GM19238 (cell line): Measurements from ENCODE around the gene CXorf58.

ENCODE experiments used
- DNase-seq: peaks from one replicate; pipeline ENCODE4 v3.0.0; 2011; ENCODE audit warnings: low spot score; ENCODE audit not compliant: insufficient read length

CXorf58 gene

DNA sequence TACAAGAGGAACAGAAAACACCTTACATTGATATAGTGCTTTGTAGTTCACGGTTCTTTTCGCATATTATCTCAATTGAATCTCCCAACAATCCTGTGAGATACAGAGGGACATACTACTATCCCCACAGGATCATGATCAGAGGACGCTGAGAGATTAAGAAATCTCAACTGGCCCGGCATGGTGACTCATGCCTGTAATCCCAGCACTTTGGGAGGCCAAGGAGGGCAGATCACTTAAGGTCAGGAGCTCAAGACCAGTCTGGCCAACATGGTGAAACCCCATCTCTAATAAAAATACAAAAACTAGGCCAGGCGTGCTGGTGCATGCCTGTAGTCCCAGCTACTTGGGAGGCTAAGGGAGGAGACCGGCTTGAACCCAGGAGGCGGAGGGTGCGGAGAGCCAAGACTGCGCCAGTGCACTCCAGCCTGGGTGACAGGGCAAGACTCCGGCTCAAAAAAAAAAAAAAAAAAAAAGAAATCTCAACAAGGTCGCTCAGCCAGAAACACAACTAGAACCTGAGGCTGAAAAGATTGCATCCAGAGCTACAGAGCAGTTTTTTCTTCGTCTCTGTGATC is 7.5 kb upstream of the CXorf58 start:
- no peak for DNase-seq

GRCh38 chrX:23901060-23901459 is 6.7 kb upstream of the CXorf58 start:
- DNase-seq: no peak

GRCh38 chrX:23901805-23902204 is 6.0 kb upstream of the CXorf58 start:
- DNase-seq: peak; percentile 18

DNA sequence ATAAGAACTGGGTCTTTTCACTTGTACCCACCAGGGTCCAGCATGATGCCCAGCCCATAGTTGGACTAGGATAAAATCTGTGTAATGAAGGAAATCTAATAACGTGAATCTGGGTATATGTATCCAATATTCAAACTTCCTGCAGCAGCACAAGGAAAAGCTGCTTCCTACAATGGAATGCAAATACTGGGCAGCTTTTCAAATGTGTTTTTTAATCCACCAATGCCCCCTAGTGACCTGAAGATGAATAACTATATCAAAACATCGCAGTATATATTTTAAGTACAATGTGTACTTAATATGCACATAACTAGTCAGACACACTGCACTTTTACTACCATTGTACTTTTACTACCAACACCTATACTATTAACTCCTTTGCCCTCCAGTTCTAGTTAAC is 5.4 kb upstream of the CXorf58 start:
- no peak for DNase-seq

DNA sequence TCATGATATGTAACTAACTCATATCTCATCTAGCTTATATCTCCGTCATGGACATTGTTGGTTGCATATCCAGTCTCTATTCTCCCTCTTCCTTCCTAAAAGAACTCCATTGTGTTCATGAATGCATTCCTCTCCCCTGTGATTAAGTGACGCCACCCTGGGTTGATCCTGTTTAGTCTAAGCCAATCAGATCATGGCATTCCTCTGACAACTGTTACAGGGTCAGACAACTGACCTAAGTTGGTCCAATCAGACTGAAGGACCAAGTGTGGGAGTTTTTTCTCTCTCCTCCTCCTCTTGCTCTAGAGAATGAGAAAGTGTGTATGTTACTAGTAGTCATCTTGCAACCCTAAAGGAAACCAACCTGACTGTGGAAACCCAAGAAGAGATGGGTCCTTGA is 3.7 kb upstream of the CXorf58 start:
- no peak for DNase-seq

GRCh38 chrX:23907111-23907497 is 702 bp upstream of the CXorf58 start:
- no peak for DNase-seq

- no peak for DNase-seq
Observed at GRCh38 chrX:23908219-23909004, 606 bp downstream of the CXorf58 start.

DNA sequence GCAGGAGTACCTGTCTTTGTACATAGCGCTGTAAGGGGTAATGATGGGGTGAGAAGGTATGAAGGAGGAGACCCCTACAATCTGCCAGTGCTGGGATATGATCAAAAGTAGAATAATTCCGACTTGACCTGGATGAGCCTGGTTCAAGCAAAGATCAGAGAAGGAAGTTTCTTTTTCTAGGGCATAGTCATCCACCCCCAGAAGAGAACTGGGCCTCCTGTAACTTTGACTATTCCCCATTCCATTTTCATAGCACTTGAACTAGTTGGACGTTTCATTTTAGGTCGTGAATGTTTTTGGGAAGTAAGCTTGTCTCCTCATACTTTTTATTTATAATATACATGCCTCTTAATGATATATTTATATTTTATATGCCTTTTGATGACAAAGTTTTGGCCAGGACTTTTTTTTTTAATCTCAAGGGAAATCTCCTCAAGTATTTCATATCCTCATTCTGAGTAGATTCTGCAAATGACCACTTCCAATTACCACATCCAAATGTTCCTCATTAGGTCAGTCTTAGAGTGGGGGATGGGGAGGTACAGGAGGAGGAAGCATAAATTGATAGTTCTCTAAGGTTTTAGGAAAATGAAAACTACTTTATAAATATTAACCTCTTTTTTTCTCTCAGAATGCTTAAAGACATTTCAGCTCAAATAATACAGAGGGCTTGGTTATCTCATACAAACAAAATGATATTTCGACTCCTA is 3.5 kb downstream of the CXorf58 start:
- no peak for DNase-seq

GRCh38 chrX:23919148-23919547 is 11.3 kb downstream of the CXorf58 start:
- DNase-seq: no peak

- DNase-seq: no peak
Observed at GRCh38 chrX:23919706-23920320, 12.0 kb downstream of the CXorf58 start.

GRCh38 chrX:23926015-23926414 is 18.2 kb downstream of the CXorf58 start:
- no peak for DNase-seq

- no peak for DNase-seq
Observed at GRCh38 chrX:23930894-23931604, 23.2 kb downstream of the CXorf58 start.

- DNase-seq: no peak
Observed at GRCh38 chrX:23932046-23932445, 24.2 kb downstream of the CXorf58 start.

DNA sequence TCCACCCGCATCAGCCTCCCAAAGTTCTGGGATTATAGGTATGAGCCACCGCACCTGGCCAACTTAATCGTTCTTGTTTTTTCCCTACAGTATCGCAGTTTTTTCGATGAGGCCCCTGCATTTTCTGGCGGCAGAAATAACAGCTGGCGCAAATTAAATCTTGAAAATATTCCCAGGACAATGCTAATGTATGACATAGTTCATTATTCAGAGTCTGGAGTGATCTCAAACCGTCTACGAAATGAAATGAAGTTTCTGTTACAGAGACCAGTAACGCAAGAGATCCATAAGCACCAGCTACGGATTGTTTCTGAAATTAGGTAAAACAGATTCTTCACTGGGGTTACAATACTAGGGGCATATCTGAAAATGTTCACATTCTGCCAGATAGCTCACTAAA is 27.3 kb downstream of the CXorf58 start:
- DNase-seq: no peak

DNA sequence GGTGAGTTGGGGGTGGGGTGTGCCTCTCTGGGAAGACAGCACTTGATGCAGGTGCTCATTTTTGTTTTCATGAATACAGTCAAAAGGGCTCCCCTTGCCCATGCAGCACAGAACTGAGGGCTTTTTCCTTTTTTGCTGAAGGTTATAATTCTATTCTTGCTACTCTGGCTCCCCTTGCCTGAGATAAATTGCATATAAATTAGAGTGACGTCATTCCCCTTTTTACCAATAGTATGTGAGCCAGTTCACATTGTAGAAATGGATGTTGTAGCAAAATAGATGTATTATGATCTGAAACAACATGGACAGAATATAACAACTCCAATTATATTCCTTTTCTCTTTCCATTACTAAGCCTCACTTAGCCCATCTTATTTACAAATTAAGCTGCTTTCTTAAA is 28.4 kb downstream of the CXorf58 start:
- DNase-seq: no peak

DNA sequence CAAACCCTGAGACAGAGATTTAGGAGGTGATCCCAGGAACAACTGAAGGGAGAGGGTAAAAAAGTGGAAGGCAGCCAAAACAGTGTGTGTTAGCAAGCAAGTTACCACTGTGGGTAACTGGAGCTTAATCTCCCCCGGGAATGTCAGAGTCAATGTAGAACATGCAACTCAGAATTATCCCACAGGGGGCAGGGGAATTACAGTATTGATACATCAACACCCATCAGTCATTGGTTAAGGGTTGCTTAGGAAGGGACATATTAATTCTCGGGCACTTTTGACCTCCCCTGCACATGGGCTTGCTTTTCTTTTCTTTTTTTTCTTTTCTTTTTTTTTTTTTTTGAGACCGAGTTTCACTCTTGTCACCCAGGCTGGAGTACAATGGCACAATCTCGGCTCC is 29.3 kb downstream of the CXorf58 start:
- no peak for DNase-seq

DNA sequence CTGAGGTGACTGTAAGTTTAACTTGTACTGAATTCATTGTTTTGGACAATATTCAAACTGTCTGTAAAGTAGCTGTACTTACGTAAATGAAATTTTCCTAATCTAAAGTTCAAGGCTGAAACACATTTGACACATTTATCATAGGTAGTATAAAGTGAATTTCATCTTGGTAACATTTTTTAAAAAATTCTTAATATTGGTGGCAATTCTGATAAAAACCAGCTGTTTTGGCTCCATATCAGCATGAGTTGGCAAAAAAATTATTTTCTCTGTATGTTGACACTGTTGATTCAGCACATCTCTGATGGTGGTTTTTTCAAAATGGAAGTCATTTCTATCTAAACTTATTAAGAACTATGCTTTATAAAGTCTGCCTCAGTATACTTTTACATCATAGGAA is 30.9 kb downstream of the CXorf58 start:
- no peak for DNase-seq

DNA sequence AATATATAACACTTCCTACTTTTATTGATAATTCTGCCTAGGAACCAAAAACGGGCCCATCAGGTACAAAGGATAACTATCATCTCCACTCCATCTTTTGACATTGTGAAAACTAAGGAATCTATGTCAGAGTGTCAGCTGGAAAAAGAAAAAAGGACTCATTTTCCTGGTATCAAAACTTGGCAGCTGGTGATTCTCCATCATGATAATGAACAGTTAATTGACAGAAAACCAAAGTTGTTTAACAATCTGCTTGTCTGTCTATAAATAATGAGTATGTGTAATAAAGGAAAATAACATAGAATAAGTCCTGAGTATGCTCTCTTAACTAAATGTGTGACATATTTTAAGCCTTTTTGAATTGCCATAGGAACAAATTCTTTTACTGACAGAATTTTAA is 31.4 kb downstream of the CXorf58 start:
- DNase-seq: no peak

- no peak for DNase-seq
Observed at GRCh38 chrX:23944234-23944633, 36.4 kb downstream of the CXorf58 start.

DNA sequence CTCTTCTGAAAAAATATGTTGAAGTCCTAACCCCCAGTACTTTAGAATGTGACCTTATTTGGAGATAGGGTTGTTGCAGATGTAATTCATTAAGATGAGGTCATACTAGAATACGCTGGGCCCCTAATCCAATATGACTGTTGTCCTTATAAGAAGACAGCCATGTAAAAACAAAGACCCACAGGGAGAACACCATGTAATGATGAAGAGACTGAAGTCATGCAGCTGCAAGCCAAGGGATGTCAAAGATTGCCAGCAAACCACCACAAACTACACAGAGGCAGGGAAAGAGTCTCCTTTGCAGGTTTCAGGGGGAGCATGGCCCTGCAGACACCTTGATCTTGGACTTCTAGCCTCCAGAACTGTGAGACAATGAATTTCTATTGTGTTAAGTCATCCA is 37.4 kb downstream of the CXorf58 start:
- DNase-seq: no peak

GRCh38 chrX:23952391-23952790 is 44.6 kb downstream of the CXorf58 start:
- no peak for DNase-seq
